ENCODE results near the gene FBXO21.

GRCh38 chr12:117125272-117125613, 65.0 kb downstream of the FBXO21 start:
- TF ChIP-seq CTCF (IDR thresholded peaks at IDR 0.05) (no peak), POLR2A (IDR thresholded peaks at IDR 0.05) (no peak)
